ENCODE results near the gene NUDT16L1. TPM values are rescaled to one million over a fixed set of nuclear protein-coding genes. Genes with fewer than 3 reads are reported as not detected.

The NUDT16L1 gene
- total and polyA plus RNA-seq, 2 of the 8 experiments (the other 6 are each of a cell fraction or from before 2014, with no cell fraction given): 34.8 to 77.3 TPM

GRCh38 chr16:4696172-4696904 lies 3.0 kb downstream of the NUDT16L1 start:
- DNase-seq (ENCODE audit: low read depth in 1 of 2, low spot score in 2 of 2): no peak
- H3K4me3 ChIP-seq (ENCODE audit: extremely low read depth in 1 of 4, insufficient read depth in 2 of 4, low read depth in 3 of 4, low read length in 4 of 4): no peak overlapping the region

More at GRCh38 chr16:4696172-4696904, 3.0 kb downstream of the NUDT16L1 start:
- Histone ChIP-seq H2AFZ (ENCODE audit: low read length) (no peak overlapping the region), H2BK15ac (ENCODE audit: low read length) (no peak overlapping the region), H3K4me1 (replicated peaks in 1 of 4; ENCODE audit: control insufficient read depth in 3 of 4, insufficient read depth in 4 of 4, low read length in 3 of 4) (peaks cover 0 to 7% (median 5%) of the 10 kb centered on the region in 4 experiments; a peak in 4 of 7 replicates), H3K23ac (ENCODE audit: insufficient read length) (no peak overlapping the region), H3K36me3 (ENCODE audit: control insufficient read depth in 2 of 4, insufficient read depth in 4 of 4, low read length in 3 of 4) (peaks cover 21 to 40% (median 34%) of the 10 kb centered on the region in 4 experiments), H2BK120ac (replicated peaks; ENCODE audit: low read depth, low read length) (no peak overlapping the region), H2BK12ac (ENCODE audit: low read depth, low read length) (no peak overlapping the region), H3K27ac (ENCODE audit: low read depth, low read length) (no peak overlapping the region), H3K14ac (ENCODE audit: insufficient read length) (no peak overlapping the region), H3K27me3 (replicated peaks in 1 of 4; ENCODE audit: control insufficient read depth in 3 of 4, extremely low read depth in 1 of 4, insufficient read depth in 3 of 4, low read length in 3 of 4) (no peaks in the 10 kb centered on the region), H3K18ac (ENCODE audit: extremely low read depth, low read length) (no peak overlapping the region), H2AK5ac (ENCODE audit: low read depth, low read length) (no peak overlapping the region), H4K91ac (replicated peaks; ENCODE audit: insufficient read length, low read length) (no peak overlapping the region), H3K56ac (replicated peaks; ENCODE audit: insufficient read length, low read depth, low read length) (no peak overlapping the region), H3K79me2 (ENCODE audit: control insufficient read depth in 1 of 2, insufficient read depth in 2 of 2, low read length in 2 of 2) (peaks cover 0 to 2% of the 10 kb centered on the region in 2 experiments; a peak in 1 of 4 replicates), H4K5ac (ENCODE audit: insufficient read length, low read depth, low read length) (no peak overlapping the region), H3K79me1 (ENCODE audit: low read depth, low read length) (no peaks in the 10 kb centered on the region), H3K9me3 (ENCODE audit: insufficient read depth in 2 of 2, low read depth in 1 of 2, low read length in 1 of 2) (no peaks in the 10 kb centered on the region), H4K20me1 (replicated peaks in 1 of 2; ENCODE audit: control insufficient read depth in 1 of 2, insufficient read depth in 2 of 2, low read length in 2 of 2) (peaks cover 0 to 23% of the 10 kb centered on the region in 2 experiments), H4K8ac (ENCODE audit: extremely low read depth, insufficient read depth, low read length) (no peak overlapping the region; the same call in 1 of the 2 replicates), H2BK20ac (ENCODE audit: low read length) (no peak overlapping the region), H3K23me2 (ENCODE audit: low read depth, low read length) (peaks cover 8% of the 10 kb centered on the region; the same call in 1 of the 2 replicates), H3K4me2 (ENCODE audit: insufficient read depth in 1 of 2, low read depth in 2 of 2, low read length in 2 of 2) (no peak overlapping the region), H2BK5ac (ENCODE audit: low read depth, low read length) (no peak overlapping the region), H3K4ac (replicated peaks; ENCODE audit: insufficient read length, low read depth, low read length) (no peak overlapping the region), H3K9ac (replicated peaks in 1 of 4; ENCODE audit: extremely low read depth in 1 of 4, low read depth in 3 of 4, low read length in 3 of 4) (no peak overlapping the region)
- POLR2A ChIA-PET (ENCODE audit: partially characterized antibody): interaction anchor here (0.5 to 5.4 kb wide), 11 partner anchors 9 to 96 kb away, joined by 3 to 59 read pairs (median 3); partner anchors contain the start of genes ANKS3 and DNAAF8
- CTCF ChIA-PET (ENCODE audit: partially characterized antibody): interaction anchor here (1.1 to 2.8 kb wide), 6 partner anchors 9 to 260 kb away, joined by 3 to 13 read pairs (median 6); no protein-coding TSS in a partner anchor
- 92% methylated on average over 19 of the region's 19 CpGs; no CpG with 5 or more reads in 1 of the 2 experiments for WGBS, 2 experiments (ENCODE audit: extremely low coverage in 1 of 2, insufficient coverage in 1 of 2, insufficient read length in 1 of 2, insufficient replicate concordance in 2 of 2, low coverage in 1 of 2, low lambda C conversion rate in 2 of 2, missing lambda C conversion rate in 1 of 2)
- FAIRE-seq: no peak
- no peak for TF ChIP-seq YY1 (IDR thresholded peaks at IDR 0.05; ENCODE audit: low read depth, low read length)
- TF ChIP-seq TAF7 (optimal IDR thresholded peaks at IDR 0.05; ENCODE audit: borderline replicate concordance, low read depth, low read length): no peak
- TF ChIP-seq CTBP2 (IDR thresholded peaks at IDR 0.05; ENCODE audit: borderline replicate concordance, insufficient read depth, insufficient read length, low read length): no peak

Measured in H1 (cell line).